Right lung (tissue), 5 donors: ENCODE results near the gene PLEKHB2. TPM values are rescaled to one million over a fixed set of nuclear protein-coding genes. Genes with fewer than 3 reads are reported as not detected.
A peak's percentile ranks its signal among the peaks of the same experiment; 100 is the strongest.
"Not testable (repeated sequence)": the region's sequence is repeated elsewhere in the genome, so short reads cannot be mapped to it uniquely, and the experiment has no call there.

ENCODE experiments used
- DNase-seq, 2 donors: peaks; one replicate each; pipeline ENCODE4 v3.0.0-alpha.2; 2013
- polyA plus RNA-seq, 5 donors: library from polyadenylated mRNA; unstranded; fragments of 120-200 nt; gene quantifications; one replicate each; pipeline versions ENCODE4 v1.2.1 to v1.2.3, GENCODE V29; 2013; ENCODE audit warnings: inconsistent platforms in 1 of 5, low replicate concordance in 1 of 5; ENCODE audit not compliant: insufficient read length in 5 of 5, insufficient read depth in 1 of 5

The PLEKHB2 gene
- polyA plus RNA-seq, 5 donors, result 32.8 to 38.2 (median 37.8) TPM

- DNase-seq, result no peak
These were observed 35.4 kb downstream of the PLEKHB2 start for GRCh38 chr2:131140581-131140980.

DNA sequence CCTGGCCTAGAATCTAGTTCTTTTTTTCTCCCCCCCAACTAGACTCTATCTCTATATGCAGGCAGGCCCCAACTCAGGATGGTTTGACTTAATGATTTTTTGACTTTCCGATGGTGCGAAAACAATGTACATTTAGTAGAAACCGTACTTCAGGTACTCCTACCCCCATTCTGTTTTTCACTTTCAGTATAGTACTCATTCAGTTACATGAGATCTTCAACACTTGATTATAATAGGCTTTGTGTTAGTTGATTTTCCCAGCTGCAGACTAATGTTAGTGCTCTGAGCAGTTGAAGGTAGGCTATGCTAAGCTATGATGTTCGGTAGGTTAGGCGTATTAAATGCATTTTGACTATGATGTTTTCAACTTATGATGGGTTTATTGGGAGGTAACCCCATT, 37.7 kb downstream of the PLEKHB2 start:
- DNase-seq, result no peak

DNA sequence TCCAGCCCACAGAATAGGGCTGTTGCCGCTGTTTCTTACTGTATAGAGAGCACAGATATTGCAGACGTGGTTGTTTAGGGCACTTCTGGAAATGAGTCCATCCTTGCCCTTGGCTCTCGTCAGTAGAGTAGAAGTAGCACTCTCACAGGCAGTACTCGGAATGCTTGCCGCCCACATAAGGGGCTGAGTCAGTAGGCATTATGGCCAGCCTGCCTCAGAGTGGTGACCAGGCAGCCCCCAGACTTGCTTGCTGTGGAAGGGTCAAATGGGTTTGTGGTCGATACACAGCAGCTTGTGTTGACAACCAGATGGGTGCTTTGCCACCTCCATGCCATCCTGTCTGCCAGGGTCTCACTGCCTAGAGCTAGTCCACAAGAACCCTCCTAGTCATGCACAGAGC, 38.7 kb downstream of the PLEKHB2 start:
- no peak for DNase-seq

GRCh38 chr2:131145040-131145439, 39.9 kb downstream of the PLEKHB2 start:
- DNase-seq, result no peak

DNA sequence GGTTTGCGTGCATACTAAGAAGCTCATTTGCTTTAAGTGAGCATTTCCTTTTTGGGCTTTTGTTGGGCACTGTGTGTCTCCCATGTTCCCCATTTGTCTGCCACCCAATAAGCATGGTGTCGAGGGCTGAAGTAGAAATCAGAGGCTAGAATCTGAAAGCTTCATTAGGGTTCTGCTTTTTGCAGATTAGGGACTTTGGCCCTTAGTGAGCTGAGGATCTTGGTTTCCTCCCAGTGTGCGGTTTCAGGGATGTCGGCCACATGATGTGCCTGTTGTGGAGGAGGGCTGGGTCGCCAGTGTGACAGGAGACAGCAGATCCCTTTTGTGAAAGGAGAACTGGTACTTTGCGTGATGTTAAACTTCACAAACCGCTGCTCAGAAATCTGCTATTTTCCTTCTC, 41.1 kb downstream of the PLEKHB2 start:
- DNase-seq, result no peak

DNA sequence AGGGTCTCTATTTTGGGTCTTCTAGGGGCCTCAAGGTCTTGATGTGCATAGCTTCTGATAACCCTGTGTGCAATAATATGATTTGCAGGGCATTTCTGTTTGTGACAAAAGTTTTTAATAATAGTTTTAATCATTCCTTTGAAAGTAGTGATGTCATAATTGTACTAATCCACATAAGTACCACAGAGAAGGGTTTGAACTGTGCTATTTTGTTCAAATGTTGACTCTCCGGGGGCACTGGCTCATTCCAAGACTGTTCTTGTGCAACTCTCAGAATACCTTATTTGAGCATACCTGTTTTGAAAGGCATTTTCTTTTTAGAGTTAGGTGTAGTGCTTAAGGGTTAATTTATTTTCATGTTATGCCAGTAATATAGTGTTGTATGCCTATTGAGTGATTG, 41.6 kb downstream of the PLEKHB2 start:
- peak in 1 of 2 donors; percentile 16 for DNase-seq

DNA sequence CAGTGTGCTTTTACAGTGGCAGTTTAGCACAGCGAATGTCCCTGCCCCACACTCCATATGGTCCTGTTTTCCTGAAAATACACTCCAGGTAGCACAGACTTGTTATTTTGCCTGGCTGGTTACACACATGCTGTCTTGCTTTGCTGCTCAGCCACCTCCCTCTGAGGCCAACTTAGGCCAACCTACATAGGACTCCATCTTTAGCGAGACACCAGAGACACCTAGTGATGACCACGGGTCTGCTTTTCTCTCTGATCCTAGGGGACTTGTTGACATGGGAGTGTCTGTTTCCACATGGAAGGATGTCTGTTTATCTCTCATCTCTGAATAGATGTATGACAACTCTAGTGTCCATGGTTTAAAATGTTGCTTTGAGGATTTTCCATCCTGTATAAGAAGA, 43.3 kb downstream of the PLEKHB2 start:
- DNase-seq, result no peak

DNA sequence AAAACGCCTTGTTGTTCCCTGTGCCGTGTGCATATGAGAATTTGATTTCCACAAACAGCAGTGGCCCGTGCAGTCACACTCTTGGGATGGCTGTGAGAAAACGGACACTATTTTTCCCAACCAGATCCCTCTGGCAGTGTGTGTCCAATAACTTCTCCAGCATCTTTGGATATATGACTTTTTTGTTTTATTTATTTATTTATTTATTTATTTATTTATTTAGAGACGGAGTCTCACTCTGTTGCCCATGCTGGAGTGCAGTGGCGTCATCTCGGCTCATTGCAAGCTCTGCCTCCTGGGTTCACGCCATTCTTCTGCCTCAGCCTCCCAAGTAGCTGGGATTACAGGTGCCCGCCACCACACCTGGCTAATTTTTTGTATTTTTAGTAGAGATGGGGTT, 45.0 kb downstream of the PLEKHB2 start:
- DNase-seq, result not testable (repeated sequence)

DNA sequence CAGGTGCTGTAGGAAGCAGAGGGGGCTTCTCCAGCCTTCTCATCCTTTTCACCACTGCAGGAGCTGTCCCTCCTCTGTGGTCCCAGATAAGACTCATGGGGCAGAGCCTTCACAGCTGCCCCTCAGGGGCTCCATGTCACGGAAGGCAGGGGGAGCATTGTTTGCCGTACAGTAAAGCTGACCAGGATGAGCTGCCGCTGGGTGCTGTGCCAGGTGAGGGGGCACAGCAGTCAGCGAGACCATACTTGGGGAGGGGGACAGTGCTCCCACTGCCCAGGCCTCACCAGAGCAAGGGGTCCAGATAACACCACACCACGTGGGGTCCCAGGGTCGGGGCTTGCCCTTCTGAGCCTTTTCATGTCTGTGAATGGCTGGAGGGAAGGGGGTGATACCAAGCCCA, 46.3 kb downstream of the PLEKHB2 start:
- DNase-seq, result no peak

DNA sequence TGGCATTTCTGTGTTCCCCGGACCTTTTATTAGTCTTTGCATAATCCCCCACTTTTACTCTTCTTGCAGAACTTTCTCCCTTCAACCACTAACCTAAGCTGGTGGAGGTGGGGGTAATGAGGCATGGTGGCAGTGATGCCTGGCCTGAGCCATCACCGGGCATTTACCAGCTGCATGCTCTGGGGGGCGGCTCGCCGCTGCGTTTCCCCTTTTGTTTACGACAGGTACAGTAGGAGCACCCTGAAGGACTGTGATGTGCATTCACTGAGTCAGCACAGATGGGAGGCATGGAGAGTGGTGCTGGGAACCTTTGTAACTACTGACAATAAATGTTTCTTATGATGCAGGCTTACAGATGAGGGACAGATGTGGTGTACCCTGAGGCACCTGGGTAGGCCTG, 46.9 kb downstream of the PLEKHB2 start:
- no peak for DNase-seq

DNA sequence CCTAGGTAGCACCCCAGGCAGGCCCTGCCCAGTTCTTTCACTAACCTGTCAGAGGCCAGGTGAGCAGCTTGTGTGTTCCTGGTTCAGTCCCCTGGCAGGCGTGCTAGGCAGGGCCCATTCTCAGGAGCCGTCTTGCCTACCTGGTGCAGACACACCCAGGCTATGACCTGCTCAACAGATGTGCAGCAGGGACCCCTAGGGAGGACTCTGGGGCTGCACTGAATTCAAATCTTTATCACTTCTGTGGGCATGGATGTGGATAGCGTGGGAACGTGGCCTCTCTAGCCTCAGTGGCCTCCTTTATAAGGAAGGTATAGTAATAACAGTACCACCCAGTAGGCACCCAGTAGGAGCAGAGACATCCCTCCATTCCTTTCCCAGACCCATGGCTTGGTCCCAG, 48.4 kb downstream of the PLEKHB2 start:
- DNase-seq, result no peak

DNA sequence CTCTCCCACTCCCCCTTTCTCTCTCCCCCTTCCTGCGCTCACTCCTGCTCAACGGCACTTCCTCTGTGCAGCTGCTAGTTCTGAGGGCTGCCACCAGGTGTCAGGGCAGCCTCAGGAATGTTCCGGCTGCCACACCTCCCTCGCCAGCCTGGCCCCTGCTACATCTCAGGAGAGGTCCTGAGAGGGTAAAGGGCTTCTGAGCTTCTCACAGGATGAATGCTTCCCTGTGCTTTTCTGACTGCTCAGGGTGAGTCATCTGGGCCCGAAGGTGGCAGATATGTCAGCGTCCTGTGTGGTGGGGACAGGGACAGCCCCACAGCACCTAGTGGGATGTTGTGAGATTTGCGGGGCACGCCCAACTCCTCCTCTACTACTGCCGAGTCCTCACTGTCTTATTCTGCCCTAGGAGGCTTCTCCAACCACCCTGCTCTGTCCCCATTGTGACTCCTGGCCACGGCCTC, 49.0 kb downstream of the PLEKHB2 start:
- DNase-seq, result peak; percentile 34 to 38

- no peak for DNase-seq
These were observed 49.5 kb downstream of the PLEKHB2 start for GRCh38 chr2:131154647-131155046.

GRCh38 chr2:131155208-131155855, 50.2 kb downstream of the PLEKHB2 start:
- no peak for DNase-seq

- DNase-seq, result no peak
These were observed 51.5 kb downstream of the PLEKHB2 start for GRCh38 chr2:131156452-131157149.

GRCh38 chr2:131165562-131165961, 60.4 kb downstream of the PLEKHB2 start:
- DNase-seq, result not testable (repeated sequence)

DNA sequence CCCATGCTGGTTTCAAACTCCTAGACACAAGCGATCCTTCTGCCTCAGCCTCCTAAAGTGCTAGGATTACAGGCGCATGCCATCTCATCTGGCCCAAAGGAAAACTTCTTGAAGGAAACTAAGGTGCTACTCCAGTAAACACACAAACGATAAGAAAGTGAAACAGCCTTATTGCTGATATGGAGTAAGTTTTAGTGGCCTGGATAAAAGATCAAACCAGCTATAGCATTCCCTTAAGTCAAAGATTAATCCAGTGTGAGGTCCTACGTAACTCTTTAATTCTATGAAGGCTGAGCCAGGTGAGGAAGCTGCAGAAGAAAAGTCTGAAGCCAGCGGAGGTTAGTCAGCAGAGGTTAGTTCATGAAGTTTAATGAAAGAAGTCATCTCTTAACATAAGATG, 63.4 kb downstream of the PLEKHB2 start:
- no peak for DNase-seq

DNA sequence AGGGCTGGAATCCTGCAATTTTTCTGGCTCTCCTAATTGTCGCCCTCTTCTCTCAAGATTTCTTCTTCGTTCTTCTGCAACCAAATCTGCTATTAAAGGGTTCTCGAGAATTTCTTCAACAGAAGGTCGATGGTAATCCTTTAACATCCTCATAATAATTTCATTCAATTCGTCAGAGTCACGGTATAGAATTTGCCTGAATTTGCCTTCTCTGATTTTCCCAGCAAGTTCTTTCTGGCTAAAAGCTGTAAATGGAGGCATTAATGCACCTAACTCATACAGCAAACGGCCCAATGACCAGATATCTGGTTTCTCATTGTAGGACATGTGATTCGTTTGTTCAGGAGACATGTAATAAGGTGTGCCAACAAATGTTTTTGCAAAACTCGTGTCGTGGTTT, 72.9 kb downstream of the PLEKHB2 start:
- DNase-seq, result not testable (repeated sequence)

DNA sequence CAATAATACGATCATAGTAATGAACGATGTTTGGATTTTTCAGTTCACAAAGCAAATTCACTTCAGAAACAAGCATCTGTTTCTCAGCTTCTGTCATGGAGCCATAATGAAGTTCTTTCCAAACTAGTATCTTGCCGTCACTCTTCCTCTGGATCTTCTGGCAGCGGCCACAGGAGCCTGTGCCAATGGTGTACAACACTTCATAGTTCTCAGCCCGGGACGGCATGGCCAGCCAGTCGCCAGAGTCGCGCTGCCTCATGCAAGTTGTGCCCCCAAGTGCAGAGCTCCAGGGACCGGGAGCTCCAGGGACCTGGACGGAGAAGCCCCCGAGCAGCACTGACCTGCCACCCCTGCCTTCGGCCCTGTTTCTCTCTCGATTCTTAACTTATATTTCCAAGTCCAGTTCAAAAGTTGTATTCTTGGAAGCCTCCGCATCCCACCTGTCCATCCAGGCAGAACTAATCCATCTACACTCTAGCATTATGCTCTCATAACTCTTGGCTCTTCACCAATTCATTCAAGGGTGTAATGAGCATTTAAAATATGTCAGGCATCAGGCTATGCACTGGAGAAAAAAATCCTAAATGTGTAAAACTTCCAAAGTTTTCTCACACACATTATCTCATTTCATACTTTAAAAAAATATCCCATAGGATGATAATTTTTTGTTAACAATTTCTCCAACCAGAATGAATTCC, 73.7 kb downstream of the PLEKHB2 start:
- DNase-seq, result not testable (repeated sequence)

- not testable (repeated sequence) for DNase-seq
These were observed 76.3 kb downstream of the PLEKHB2 start for GRCh38 chr2:131181451-131181850.

- DNase-seq, result not testable (repeated sequence)
These were observed 88.3 kb downstream of the PLEKHB2 start for GRCh38 chr2:131193421-131193820.

- DNase-seq, result not testable (repeated sequence)
These were observed 91.0 kb downstream of the PLEKHB2 start for GRCh38 chr2:131196186-131196585.
